Activated CD4-positive, alpha-beta memory T cell treated with anti-CD3 and anti-CD28 coated beads, Interleukin-2, amount 10 ng/mL, durations not matched to agents 7 days and 5 days (primary cell): Measurements from ENCODE around the gene ZNF446. TPM values are rescaled to one million over a fixed set of nuclear protein-coding genes. Genes with fewer than 3 reads are reported as not detected.
A peak's percentile ranks its signal among the peaks of the same experiment; 100 is the strongest.
"Not testable (repeated sequence)": the region's sequence is repeated elsewhere in the genome, so short reads cannot be mapped to it uniquely, and the experiment has no call there.

Experiments used
- CTCF ChIA-PET: fragments of 350-600 bp; sonication (Branson Sonifier 250); formaldehyde crosslinking; loops from one replicate; lab custom pipeline; 2021; ENCODE audit warnings: antibody characterized with exemption, inconsistent platforms; lab: Charles Lee
- POLR2A ChIA-PET: fragments of 350-600 bp; sonication (Branson Sonifier 250); formaldehyde crosslinking; loops from one replicate; lab custom pipeline; 2021; ENCODE audit warnings: antibody characterized with exemption; lab: Charles Lee
- DNase-seq: peaks from one replicate; pipeline ENCODE4 v3.0.0-alpha.2; 2020
- H3K27ac Mint-ChIP-seq: one replicate; pipeline ENCODE4 v1.8.0; 2021; ENCODE audit warnings: mild to moderate bottlenecking, mixed read lengths
- H3K27me3 Mint-ChIP-seq: one replicate; pipeline ENCODE4 v1.8.0; 2021; ENCODE audit warnings: mixed read lengths
- H3K36me3 Mint-ChIP-seq: one replicate; pipeline ENCODE4 v1.8.0; 2021; ENCODE audit warnings: low read depth, mixed read lengths
- H3K4me1 Mint-ChIP-seq: one replicate; pipeline ENCODE4 v1.8.0; 2021; ENCODE audit warnings: mixed read lengths
- H3K4me3 Mint-ChIP-seq: one replicate; pipeline ENCODE4 v1.8.0; 2021; ENCODE audit warnings: mild to moderate bottlenecking, mixed read lengths
- H3K9me3 Mint-ChIP-seq: one replicate; pipeline ENCODE4 v1.8.0; 2021; ENCODE audit warnings: mixed read lengths
- total RNA-seq, 2 experiments: library from RNA; stranded (reverse); gene quantifications; one replicate each; pipeline ENCODE4 v1.2.3, GENCODE V29; 2021

The ZNF446 gene
- total RNA-seq, 2 experiments from 2014 or later: 8.4 to 8.7 TPM

GRCh38 chr19:58474291-58474996, 1.7 kb upstream of the ZNF446 start:
- Mint-ChIP-seq H3K4me3 (peak overlapping the region; percentile 95), H3K27ac (peak overlapping the region; percentile 99), H3K4me1 (peaks cover 32% of the 10 kb centered on the region), H3K36me3 (peaks cover 30% of the 10 kb centered on the region), H3K27me3 (no peaks in the 10 kb centered on the region), H3K9me3 (no peaks in the 10 kb centered on the region)
- DNase-seq: no peak
- ChIA-PET CTCF (interaction anchor here (1.2 to 2.1 kb wide), 2 partner anchors 15 to 45 kb away, joined by 3 to 7 read pairs; partner anchors contain the start of gene ZBTB45), POLR2A (interaction anchor here (1.1 kb wide), 1 partner anchor 14 kb away, joined by 4 read pairs; no protein-coding TSS in a partner anchor)

- POLR2A ChIA-PET: interaction anchor here (0.8 to 1.8 kb wide), 5 partner anchors 11 to 113 kb away, joined by 3 to 6 read pairs (median 4); partner anchors contain the start of genes TRIM28 and ZNF497
- no peak for DNase-seq
- Mint-ChIP-seq H3K4me1 (peaks cover 32% of the 10 kb centered on the region), H3K36me3 (peaks cover 27% of the 10 kb centered on the region), H3K27ac (peak overlapping the region; percentile 99), H3K4me3 (peak overlapping the region; percentile 95), H3K9me3 (no peaks in the 10 kb centered on the region), H3K27me3 (no peaks in the 10 kb centered on the region)
- CTCF ChIA-PET: interaction anchor here (1.0 to 2.1 kb wide), 3 partner anchors 14 to 45 kb away, joined by 3 to 7 read pairs (median 3); partner anchors contain the start of gene ZBTB45
Observed at GRCh38 chr19:58474997-58475713, 997 bp upstream of the ZNF446 start.

GRCh38 chr19:58476498-58477015, 405 bp downstream of the ZNF446 start:
- H3K36me3 Mint-ChIP-seq: peaks cover 21% of the 10 kb centered on the region
- peak overlapping the region; percentile 95 for H3K4me3 Mint-ChIP-seq
- H3K27me3 Mint-ChIP-seq: no peaks in the 10 kb centered on the region
- CTCF ChIA-PET: interaction anchor here (1.2 kb wide), 1 partner anchor 43 kb away, joined by 3 read pairs; the partner anchor contains the start of gene ZBTB45
- peaks cover 32% of the 10 kb centered on the region for H3K4me1 Mint-ChIP-seq
- no peak for DNase-seq
- peak overlapping the region; percentile 99 for H3K27ac Mint-ChIP-seq
- H3K9me3 Mint-ChIP-seq: no peaks in the 10 kb centered on the region
- POLR2A ChIA-PET: interaction anchor here (0.6 to 1.8 kb wide), 10 partner anchors 9 to 146 kb away, joined by 3 to 8 read pairs (median 3); partner anchors contain the start of genes TRIM28, ZNF324B and ZNF497

DNA sequence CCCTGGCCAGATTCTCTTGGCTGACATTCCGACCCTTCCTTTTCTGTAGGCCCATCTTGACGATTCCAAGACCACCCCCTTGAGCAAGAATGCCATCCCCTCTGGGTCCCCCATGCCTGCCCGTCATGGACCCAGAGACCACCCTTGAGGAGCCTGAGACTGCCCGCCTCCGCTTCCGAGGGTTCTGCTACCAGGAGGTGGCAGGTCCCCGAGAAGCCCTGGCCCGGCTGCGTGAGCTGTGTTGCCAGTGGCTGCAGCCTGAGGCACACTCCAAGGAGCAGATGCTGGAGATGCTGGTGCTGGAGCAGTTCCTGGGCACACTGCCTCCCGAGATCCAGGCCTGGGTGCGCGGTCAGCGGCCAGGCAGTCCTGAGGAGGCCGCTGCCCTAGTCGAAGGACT, 978 bp downstream of the ZNF446 start:
- CTCF ChIA-PET: no interaction called here
- no peak for DNase-seq
- POLR2A ChIA-PET: interaction anchor here (0.6 to 1.4 kb wide), 7 partner anchors 12 to 147 kb away, joined by 3 to 8 read pairs (median 3); partner anchors contain the start of genes ZNF324B and ZNF497
- Mint-ChIP-seq H3K27me3 (no peaks in the 10 kb centered on the region), H3K4me1 (peaks cover 32% of the 10 kb centered on the region), H3K4me3 (peak overlapping the region; percentile 95), H3K27ac (peak overlapping the region; percentile 99), H3K36me3 (peaks cover 19% of the 10 kb centered on the region), H3K9me3 (no peaks in the 10 kb centered on the region)

DNA sequence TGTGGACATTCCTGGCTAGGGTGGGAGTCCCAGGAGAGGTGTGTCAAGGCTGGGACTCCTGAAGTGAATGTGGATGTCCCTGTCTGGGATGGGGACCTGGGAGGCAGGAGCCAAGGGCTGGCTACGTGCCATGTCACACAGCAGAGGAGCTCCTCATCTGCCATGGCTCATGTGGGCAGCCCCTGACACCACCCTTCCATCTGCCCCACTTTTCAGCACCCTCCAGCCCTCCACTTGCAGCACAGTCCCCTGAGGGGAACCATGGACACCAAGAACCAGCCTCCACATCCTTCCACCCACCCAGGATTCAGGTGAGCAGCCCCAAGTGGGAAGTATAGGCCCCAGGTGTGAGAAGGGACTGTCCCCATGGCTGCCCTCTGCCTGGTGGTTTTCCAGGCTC, 1.7 kb downstream of the ZNF446 start:
- Mint-ChIP-seq H3K4me3 (no peak overlapping the region), H3K4me1 (peaks cover 32% of the 10 kb centered on the region), H3K27me3 (no peaks in the 10 kb centered on the region), H3K36me3 (peaks cover 17% of the 10 kb centered on the region), H3K9me3 (no peaks in the 10 kb centered on the region), H3K27ac (peak overlapping the region; percentile 99)
- ChIA-PET CTCF (interaction anchor here (0.7 kb wide), 1 partner anchor 42 kb away, joined by 4 read pairs; the partner anchor contains the start of gene ZBTB45), POLR2A (interaction anchor here (1.0 kb wide), 2 partner anchors 35 to 41 kb away, joined by 3 to 4 read pairs; partner anchors contain the start of gene ZBTB45)
- DNase-seq: no peak

GRCh38 chr19:58479303-58479702, 3.2 kb downstream of the ZNF446 start:
- Mint-ChIP-seq H3K9me3 (no peaks in the 10 kb centered on the region), H3K27ac (no peak overlapping the region), H3K4me1 (peaks cover 26% of the 10 kb centered on the region), H3K27me3 (no peaks in the 10 kb centered on the region), H3K4me3 (no peak overlapping the region), H3K36me3 (peaks cover 11% of the 10 kb centered on the region)
- no peak for DNase-seq
- POLR2A ChIA-PET: interaction anchor here (0.8 kb wide), 1 partner anchor 27 kb away, joined by 3 read pairs; no protein-coding TSS in a partner anchor
- CTCF ChIA-PET: no interaction called here

DNA sequence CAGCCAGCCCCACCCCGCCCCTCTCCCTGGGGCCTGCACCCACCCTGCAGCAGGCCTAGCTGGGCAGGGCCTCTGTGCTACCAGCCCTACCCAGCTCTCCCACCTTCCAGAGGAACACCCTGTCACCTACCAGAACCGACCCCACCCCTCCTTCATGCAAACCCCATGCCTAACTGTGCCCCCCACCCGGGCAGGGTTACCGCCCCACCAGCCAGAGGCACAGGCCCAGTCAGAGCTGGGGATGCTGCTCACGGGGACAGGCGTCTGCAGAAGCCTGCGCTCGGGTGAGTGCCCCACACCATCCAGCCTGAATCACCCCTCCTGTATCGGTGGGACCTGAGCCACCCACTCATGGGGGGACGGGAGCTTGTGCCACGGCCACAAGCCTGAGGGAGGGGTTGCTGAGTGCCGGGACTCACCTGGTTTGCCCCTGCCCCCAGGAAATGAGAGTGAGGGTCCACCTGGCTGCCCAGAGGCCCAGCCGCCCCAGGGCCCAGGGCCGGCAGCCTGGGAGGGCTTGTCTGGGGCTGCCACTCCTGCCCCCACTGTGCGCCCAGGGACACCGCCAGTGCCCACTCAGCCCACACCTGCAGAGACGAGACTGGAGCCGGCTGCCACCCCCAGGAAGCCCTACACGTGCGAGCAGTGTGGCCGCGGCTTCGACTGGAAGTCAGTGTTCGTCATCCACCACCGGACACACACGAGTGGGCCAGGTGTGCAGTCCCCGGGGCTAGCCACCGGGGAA, 3.8 kb downstream of the ZNF446 start:
- ChIA-PET POLR2A (no interaction called here), CTCF (interaction anchor here (0.6 kb wide), 1 partner anchor 26 kb away, joined by 3 read pairs; no protein-coding TSS in a partner anchor)
- Mint-ChIP-seq H3K27me3 (no peaks in the 10 kb centered on the region), H3K36me3 (peaks cover 13% of the 10 kb centered on the region), H3K27ac (no peak overlapping the region), H3K4me1 (peaks cover 21% of the 10 kb centered on the region), H3K4me3 (no peak overlapping the region), H3K9me3 (no peaks in the 10 kb centered on the region)
- DNase-seq: no peak

GRCh38 chr19:58480481-58480830, 4.3 kb downstream of the ZNF446 start:
- CTCF ChIA-PET: no interaction called here
- no peak overlapping the region for H3K4me3 Mint-ChIP-seq
- no peak overlapping the region for H3K27ac Mint-ChIP-seq
- H3K9me3 Mint-ChIP-seq: no peaks in the 10 kb centered on the region
- H3K4me1 Mint-ChIP-seq: peaks cover 15% of the 10 kb centered on the region
- POLR2A ChIA-PET: no interaction called here
- H3K27me3 Mint-ChIP-seq: no peaks in the 10 kb centered on the region
- H3K36me3 Mint-ChIP-seq: peaks cover 14% of the 10 kb centered on the region
- no peak for DNase-seq

GRCh38 chr19:58480831-58481230, 4.7 kb downstream of the ZNF446 start:
- no peak for DNase-seq
- Mint-ChIP-seq H3K27me3 (no peaks in the 10 kb centered on the region), H3K27ac (no peak overlapping the region), H3K9me3 (no peaks in the 10 kb centered on the region), H3K36me3 (peaks cover 14% of the 10 kb centered on the region), H3K4me3 (no peak overlapping the region), H3K4me1 (peaks cover 13% of the 10 kb centered on the region)
- POLR2A ChIA-PET: no interaction called here
- CTCF ChIA-PET: no interaction called here

GRCh38 chr19:58482372-58482771, 6.2 kb downstream of the ZNF446 start:
- H3K27me3 Mint-ChIP-seq: no peaks in the 10 kb centered on the region
- H3K4me3 Mint-ChIP-seq: no peak overlapping the region
- H3K27ac Mint-ChIP-seq: no peak overlapping the region
- ChIA-PET CTCF (no interaction called here), POLR2A (no interaction called here)
- H3K4me1 Mint-ChIP-seq: peaks cover 5% of the 10 kb centered on the region
- DNase-seq: no peak
- peaks cover 10% of the 10 kb centered on the region for H3K36me3 Mint-ChIP-seq
- no peaks in the 10 kb centered on the region for H3K9me3 Mint-ChIP-seq

DNA sequence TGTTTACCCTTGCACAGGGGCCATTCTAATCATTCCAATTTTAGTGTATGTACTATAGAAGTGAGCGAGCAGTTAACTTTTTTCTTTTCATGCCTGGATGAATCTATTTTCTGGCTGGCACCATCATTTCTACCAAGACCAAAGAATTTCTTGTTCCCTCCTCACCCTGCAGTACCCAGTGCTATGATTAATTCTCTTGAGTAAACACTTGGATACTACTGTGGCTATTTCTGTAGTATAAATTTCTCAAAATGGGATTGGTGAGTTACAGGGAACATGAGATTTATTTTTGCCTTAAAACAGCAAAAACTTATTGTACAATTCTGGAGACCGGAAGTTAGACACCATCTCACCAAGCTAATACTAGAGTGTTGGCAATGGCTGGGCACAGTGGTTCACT, 7.6 kb downstream of the ZNF446 start:
- ChIA-PET CTCF (interaction anchor here (1.6 kb wide), 1 partner anchor 36 kb away, joined by 7 read pairs; the partner anchor contains the start of gene ZBTB45), POLR2A (no interaction called here)
- Mint-ChIP-seq H3K36me3 (peaks cover 10% of the 10 kb centered on the region), H3K27me3 (no peaks in the 10 kb centered on the region), H3K27ac (no peak overlapping the region), H3K4me1 (peaks cover 10% of the 10 kb centered on the region), H3K9me3 (no peaks in the 10 kb centered on the region), H3K4me3 (no peak overlapping the region)
- DNase-seq: no peak

DNA sequence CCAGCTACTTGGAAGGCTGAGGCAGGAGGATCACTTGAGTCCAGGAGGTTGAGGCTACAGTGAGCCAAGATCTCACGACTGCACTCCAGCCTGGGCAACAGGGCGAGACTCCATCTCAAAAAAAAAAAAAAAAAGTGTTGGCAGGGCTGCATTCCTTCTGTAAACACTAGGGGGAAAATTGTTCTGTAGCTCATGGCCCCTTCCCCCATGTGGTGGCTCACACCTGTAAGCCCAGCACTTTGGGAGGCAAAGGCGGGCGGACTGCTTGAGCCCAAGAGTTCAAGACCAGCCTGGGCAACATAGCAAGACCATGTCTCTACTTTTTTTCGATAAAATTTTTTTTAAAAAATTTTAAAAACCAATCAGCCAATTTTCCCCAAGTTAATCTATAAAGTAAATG, 8.2 kb downstream of the ZNF446 start:
- H3K4me3 Mint-ChIP-seq, H3K27ac Mint-ChIP-seq, POLR2A ChIA-PET, DNase-seq, H3K9me3 Mint-ChIP-seq, H3K27me3 Mint-ChIP-seq: not testable (repeated sequence)
- Mint-ChIP-seq H3K36me3 (peaks cover 10% of the 10 kb centered on the region), H3K4me1 (peaks cover 16% of the 10 kb centered on the region)
- CTCF ChIA-PET: interaction anchor here (1.6 kb wide), 1 partner anchor 35 kb away, joined by 7 read pairs; the partner anchor contains the start of gene ZBTB45
